ENCODE data around the gene FOXJ1.

The FOXJ1 gene

DNA sequence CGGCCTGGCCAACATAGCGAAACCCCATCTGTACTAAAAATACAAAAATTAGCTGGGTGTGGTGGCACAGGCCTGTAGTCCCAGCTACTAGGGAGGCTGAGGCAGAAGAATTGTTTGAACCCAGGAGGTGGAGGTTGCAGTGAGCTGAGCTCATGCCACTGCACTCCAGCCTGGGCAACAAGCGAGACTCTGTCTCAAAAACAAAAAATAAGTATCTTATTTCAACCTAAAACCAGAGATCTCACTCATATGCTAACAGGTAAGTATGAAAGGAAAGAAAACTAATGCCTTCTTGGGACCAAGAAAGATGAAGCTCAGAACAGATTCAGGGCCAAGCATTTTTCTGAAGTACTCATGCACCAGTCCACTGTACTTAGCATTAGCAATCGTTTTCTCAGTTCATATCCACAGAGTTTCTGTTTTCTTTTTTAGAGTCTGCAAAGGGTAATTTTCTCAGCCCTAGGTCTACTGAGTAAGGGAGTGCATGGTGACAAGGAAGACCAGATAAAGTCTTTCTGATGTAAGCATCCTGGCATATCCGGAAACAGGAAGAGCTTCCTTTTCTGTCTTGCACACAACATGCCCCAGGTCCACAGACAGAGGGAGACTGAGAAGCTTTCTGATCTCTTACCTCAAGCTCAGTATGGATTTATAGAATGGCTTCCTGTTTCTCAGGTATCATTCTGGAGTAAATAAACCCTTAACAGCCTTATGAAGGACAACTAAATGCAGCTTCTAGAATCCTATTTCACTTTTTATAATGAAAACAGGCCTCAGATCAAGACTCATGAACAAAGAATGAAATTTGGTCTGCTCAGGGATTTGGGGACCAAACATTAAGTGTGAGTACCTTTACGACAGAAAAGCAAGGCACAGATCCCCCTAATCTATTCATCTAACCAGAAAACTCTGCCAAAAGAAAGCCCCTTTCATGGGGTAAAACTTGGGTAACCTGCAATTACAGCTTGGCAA, 38.7 kb upstream of the FOXJ1 start:
- TF ChIP-seq, protein P1, sequence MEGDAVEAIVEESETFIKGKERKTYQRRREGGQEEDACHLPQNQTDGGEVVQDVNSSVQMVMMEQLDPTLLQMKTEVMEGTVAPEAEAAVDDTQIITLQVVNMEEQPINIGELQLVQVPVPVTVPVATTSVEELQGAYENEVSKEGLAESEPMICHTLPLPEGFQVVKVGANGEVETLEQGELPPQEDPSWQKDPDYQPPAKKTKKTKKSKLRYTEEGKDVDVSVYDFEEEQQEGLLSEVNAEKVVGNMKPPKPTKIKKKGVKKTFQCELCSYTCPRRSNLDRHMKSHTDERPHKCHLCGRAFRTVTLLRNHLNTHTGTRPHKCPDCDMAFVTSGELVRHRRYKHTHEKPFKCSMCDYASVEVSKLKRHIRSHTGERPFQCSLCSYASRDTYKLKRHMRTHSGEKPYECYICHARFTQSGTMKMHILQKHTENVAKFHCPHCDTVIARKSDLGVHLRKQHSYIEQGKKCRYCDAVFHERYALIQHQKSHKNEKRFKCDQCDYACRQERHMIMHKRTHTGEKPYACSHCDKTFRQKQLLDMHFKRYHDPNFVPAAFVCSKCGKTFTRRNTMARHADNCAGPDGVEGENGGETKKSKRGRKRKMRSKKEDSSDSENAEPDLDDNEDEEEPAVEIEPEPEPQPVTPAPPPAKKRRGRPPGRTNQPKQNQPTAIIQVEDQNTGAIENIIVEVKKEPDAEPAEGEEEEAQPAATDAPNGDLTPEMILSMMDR (IDR thresholded peaks at IDR 0.05; ENCODE audit: low read depth, low read length, missing control alignments) = no peak
- no peak overlapping the region for H3K4me3 ChIP-seq (ENCODE audit: low read depth, low read length)
- no peak for DNase-seq (ENCODE audit: low read depth)

DNA sequence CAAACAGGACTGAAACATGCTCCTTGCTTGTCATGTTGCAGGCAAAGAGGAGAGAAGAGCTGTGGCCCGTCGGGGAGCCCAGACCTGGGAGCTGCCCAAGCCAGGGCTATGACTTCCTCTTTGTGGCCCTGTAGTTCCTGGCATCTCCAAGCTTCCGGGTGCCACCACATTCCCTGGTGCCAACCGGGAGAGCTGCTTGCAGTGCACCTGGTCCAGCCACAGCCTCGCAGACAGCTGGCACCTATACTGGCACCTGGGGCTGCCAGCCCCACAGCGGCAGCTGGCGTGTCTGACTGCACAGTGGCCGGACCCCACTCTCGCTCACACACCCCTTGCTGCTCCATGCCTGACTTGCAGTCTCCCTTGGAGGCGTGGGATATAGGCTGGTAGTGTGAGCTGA, 37.1 kb upstream of the FOXJ1 start:
- TF ChIP-seq, protein P1 (IDR thresholded peaks at IDR 0.05; ENCODE audit: low read depth, low read length, missing control alignments) = no peak
- no peak overlapping the region for H3K4me3 ChIP-seq (ENCODE audit: low read depth, low read length)
- DNase-seq (ENCODE audit: low read depth) = no peak

DNA sequence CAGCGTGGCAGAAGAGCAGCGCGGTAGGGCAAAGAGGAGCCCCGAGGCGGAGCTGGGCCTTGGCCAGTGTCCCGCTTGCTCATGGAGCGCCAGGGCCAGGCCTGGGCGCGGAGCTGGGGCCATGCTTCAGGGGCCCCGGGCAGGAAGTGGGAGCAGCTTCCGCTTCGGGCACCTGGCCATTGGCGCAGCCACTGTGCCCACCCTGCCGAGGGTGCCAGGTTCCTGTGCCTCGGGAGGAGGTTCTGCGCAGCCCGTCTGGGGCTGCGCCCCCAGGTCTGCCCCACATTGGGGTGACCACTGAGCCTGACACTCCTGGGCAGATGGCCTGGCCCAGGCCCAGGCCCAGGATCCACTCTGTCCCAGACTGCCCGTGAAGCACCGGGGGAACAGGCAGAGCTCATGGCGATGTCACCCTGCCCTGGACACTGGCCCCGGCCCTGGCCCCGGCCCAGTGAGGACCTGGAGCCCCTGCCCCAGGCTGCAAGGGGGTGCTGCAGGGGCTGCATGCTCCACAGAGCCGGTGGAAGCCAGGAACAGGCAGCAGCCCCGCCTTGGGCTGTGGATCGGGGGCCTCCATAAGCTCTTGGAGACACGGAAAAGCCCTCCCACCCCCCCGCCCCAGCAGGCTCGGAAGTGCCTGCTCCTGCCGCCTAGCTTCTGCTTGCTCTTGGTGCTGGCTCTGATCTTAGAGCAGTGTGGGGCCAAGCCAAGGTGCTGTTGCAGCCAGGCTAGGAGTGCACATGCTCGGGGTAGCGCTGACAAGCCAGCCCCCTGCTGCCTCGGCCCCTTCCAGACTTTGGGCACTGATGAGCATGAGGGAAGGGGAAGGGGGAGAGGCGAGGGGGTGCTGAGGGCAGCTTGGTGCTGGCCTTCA, 35.9 kb upstream of the FOXJ1 start:
- no peak overlapping the region for H3K4me3 ChIP-seq (ENCODE audit: low read depth, low read length)
- DNase-seq (ENCODE audit: low read depth) = no peak
- TF ChIP-seq, protein P1 (IDR thresholded peaks at IDR 0.05; ENCODE audit: low read depth, low read length, missing control alignments) = no peak

DNA sequence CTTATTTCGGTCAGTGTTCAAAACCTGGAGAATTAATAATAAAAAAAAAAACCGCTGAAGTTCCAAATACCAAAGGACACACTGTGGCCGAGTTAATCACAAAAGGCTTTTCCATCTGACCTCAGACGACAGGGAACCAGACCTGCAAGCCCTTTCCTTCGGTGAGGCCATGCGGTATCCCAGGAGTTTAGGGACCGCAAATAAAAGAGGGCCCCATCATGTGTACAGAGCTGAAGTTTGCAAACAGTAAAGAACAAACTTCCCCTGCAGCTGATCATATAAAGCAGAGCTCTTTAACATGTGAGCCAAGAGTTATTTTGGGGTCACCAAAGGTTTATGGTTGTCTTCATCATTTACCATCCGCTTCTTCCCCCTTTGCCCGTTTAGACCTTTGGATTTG, 33.0 kb upstream of the FOXJ1 start:
- TF ChIP-seq, protein P1 (IDR thresholded peaks at IDR 0.05; ENCODE audit: low read depth, low read length, missing control alignments) = no peak
- no peak overlapping the region for H3K4me3 ChIP-seq (ENCODE audit: low read depth, low read length)
- no peak for DNase-seq (ENCODE audit: low read depth)

DNA sequence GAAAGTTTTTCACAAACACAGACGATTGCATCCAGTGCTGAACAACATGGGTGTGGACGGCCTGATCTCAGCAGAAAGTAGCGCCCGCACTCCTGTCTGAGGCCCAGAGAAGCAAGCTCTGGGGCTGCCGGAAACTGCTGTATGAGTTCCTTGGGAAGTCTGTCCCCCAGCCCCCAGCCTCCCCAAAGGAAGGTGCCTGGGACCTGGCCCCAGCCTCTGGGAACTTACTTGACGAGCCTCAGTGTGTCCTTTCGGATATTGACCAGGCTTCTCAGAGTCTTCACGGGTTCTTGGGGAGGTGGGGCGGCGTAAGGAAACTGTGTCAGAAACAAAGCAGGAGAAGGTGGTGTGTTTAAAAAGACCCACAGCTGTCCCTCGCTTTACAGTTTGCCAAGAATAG, 32.4 kb upstream of the FOXJ1 start:
- TF ChIP-seq, protein P1 (IDR thresholded peaks at IDR 0.05; ENCODE audit: low read depth, low read length, missing control alignments) = no peak
- no peak overlapping the region for H3K4me3 ChIP-seq (ENCODE audit: low read depth, low read length)
- no peak for DNase-seq (ENCODE audit: low read depth)

DNA sequence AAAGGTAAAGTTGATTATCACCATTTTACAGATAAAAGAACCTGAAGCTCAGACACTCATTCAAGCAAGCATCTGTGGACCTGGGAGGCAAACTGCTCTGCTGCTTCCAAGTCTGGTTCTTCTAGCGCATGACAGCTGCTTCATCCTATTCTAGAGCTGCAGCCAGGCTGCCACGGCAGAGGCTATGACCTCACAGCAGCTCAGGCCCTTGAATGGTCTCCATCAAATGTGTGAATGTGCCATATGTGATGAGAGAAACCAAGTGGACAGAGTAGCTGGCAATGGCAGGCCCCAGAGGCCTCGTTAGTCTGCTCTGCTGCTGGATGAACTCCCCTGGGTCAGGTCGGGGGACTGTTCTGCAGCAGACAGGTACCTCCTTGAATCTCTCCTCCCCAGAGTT, 30.7 kb upstream of the FOXJ1 start:
- DNase-seq (ENCODE audit: low read depth) = no peak
- H3K4me3 ChIP-seq (ENCODE audit: low read depth, low read length) = no peak overlapping the region
- TF ChIP-seq, protein P1 (IDR thresholded peaks at IDR 0.05; ENCODE audit: low read depth, low read length, missing control alignments) = no peak
